Natural killer cell (primary cell): ENCODE data around the gene ODC1. TPM values are rescaled to one million over a fixed set of nuclear protein-coding genes. Genes with fewer than 3 reads are reported as not detected.

Experiments used
- ATAC-seq, 3 donors: fragments of 150-1000 bp in 2 of 3; fragments of 200-7000 bp in 1 of 3; cut with Tn5 transposase; 1 replicate in 1 of 3; 2 replicates in 2 of 3; pipeline ENCODE4 v1.10.0; 2021; ENCODE audit warnings: mild to moderate bottlenecking in 2 of 3, moderate library complexity in 2 of 3
- DNase-seq, 2 donors: peaks; one replicate each; pipeline versions ENCODE4 v3.0.0 to v3.0.0-alpha.2; 2013 to 2021; ENCODE audit warnings: mixed read lengths in 1 of 2
- H3K27ac ChIP-seq: one replicate; pipeline ENCODE4 v1.5.1; 2013; ENCODE audit warnings: mild to moderate bottlenecking, low read length
- H3K27me3 ChIP-seq: one replicate; pipeline ENCODE4 v1.6.1; 2013; ENCODE audit warnings: low read length; ENCODE audit not compliant: control insufficient read depth, insufficient read depth
- H3K36me3 ChIP-seq: one replicate; pipeline ENCODE4 v1.6.1; 2013; ENCODE audit warnings: low read length; ENCODE audit not compliant: control insufficient read depth, insufficient read depth
- H3K4me1 ChIP-seq: one replicate; pipeline ENCODE4 v1.6.1; 2013; ENCODE audit warnings: low read length; ENCODE audit not compliant: control insufficient read depth, insufficient read depth
- H3K4me3 ChIP-seq: one replicate; pipeline ENCODE4 v1.5.1; 2013; ENCODE audit warnings: low read length
- H3K9me3 ChIP-seq: one replicate; pipeline ENCODE4 v1.6.1; 2013; ENCODE audit warnings: low read length; ENCODE audit not compliant: control insufficient read depth, insufficient read depth
- H3K27ac Mint-ChIP-seq, 2 donors: one replicate each; pipeline ENCODE4 v1.8.0; 2022; ENCODE audit warnings: mild to moderate bottlenecking in 2 of 2, mixed read lengths in 2 of 2, moderate library complexity in 1 of 2
- H3K27me3 Mint-ChIP-seq, 2 donors: one replicate each; pipeline ENCODE4 v1.8.0; 2022; ENCODE audit warnings: low read depth in 2 of 2, mixed read lengths in 2 of 2
- H3K36me3 Mint-ChIP-seq: one replicate; pipeline ENCODE4 v1.8.0; 2022; ENCODE audit warnings: mixed read lengths
- H3K4me1 Mint-ChIP-seq, 2 donors: one replicate each; pipeline ENCODE4 v1.8.0; 2022; ENCODE audit warnings: mixed read lengths in 2 of 2
- H3K4me3 Mint-ChIP-seq: one replicate; pipeline ENCODE4 v1.8.0; 2022; ENCODE audit warnings: mild to moderate bottlenecking, moderate library complexity, mixed read lengths
- H3K9me3 Mint-ChIP-seq, 2 donors: one replicate each; pipeline ENCODE4 v1.8.0; 2022; ENCODE audit warnings: mixed read lengths in 2 of 2
- WGBS: methylation state at CpG from one replicate; pipeline ENCODE4 v1.1.7; 2013; ENCODE audit warnings: missing lambda C conversion rate; ENCODE audit not compliant: insufficient coverage; 5-methylcytosine and 5-hydroxymethylcytosine counted together
- intact Hi-C: fragments of 100-400 bp; cut with micrococcal nuclease; formaldehyde crosslinking; loops from one replicate; pipeline ENCODE4 v1.14.2; 2022
- total RNA-seq, 4 donors: library from RNA; stranded (reverse); fragments of 120-200 nt in 1 of 4; gene quantifications; one replicate each; pipeline versions ENCODE4 v1.2.3 to v1.2.4, GENCODE V29; 2013 to 2022
- TF ChIP-seq, protein P1 (sequence below): fragments of 200-600 bp; IDR thresholded peaks from one replicate; pipeline ENCODE4 v1.8.0; 2022; ENCODE audit warnings: antibody characterized with exemption

The ODC1 gene
- total RNA-seq, 3 donors from 2014 or later (not counting 1 experiment from before 2014, with no cell fraction given), result 38.7 to 85.4 (median 43.8) TPM

DNA sequence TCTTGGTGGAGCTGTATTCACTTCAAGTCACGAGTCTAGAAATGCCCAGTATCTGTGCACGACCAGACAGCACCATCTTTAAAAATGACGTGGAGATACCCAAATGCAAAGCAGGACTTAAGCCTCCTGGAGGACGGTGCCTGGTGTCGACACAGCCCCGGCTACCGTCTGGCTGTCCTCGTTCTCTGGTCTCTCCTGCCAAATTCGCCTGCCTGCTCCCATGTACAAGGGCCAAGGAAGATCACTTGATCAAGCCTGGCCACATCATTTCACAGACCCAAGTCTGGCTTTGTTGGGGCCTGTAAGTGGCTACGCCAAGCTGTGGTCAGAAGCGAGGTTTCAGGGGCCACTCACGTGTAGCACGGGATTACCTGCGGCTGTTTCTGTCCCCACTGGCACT lies 9.4 kb downstream of the ODC1 start:
- DNase-seq (no peak), ATAC-seq (no peak)
- peaks cover 0 to 6% of the 10 kb centered on the region in 2 donors for H3K27me3 Mint-ChIP-seq
- H3K36me3 ChIP-seq, result peaks cover 44% of the 10 kb centered on the region
- H3K27ac Mint-ChIP-seq, result no peak overlapping the region
- TF ChIP-seq, protein P1, sequence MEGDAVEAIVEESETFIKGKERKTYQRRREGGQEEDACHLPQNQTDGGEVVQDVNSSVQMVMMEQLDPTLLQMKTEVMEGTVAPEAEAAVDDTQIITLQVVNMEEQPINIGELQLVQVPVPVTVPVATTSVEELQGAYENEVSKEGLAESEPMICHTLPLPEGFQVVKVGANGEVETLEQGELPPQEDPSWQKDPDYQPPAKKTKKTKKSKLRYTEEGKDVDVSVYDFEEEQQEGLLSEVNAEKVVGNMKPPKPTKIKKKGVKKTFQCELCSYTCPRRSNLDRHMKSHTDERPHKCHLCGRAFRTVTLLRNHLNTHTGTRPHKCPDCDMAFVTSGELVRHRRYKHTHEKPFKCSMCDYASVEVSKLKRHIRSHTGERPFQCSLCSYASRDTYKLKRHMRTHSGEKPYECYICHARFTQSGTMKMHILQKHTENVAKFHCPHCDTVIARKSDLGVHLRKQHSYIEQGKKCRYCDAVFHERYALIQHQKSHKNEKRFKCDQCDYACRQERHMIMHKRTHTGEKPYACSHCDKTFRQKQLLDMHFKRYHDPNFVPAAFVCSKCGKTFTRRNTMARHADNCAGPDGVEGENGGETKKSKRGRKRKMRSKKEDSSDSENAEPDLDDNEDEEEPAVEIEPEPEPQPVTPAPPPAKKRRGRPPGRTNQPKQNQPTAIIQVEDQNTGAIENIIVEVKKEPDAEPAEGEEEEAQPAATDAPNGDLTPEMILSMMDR, result no peak
- no peaks in the 10 kb centered on the region for H3K9me3 Mint-ChIP-seq
- H3K4me3 Mint-ChIP-seq, result no peak overlapping the region
- WGBS, result 91% methylated on average over 14 of the region's 14 CpGs
- H3K27ac ChIP-seq, result no peak overlapping the region
- no peaks in the 10 kb centered on the region for H3K9me3 ChIP-seq
- peaks cover 0 to 5% of the 10 kb centered on the region in 2 donors for H3K4me1 Mint-ChIP-seq
- H3K4me1 ChIP-seq, result peaks cover 9% of the 10 kb centered on the region
- H3K4me3 ChIP-seq, result no peak overlapping the region
- intact Hi-C loops, result loop anchor here (10.0 kb wide), 1 partner anchor 624 kb away; no protein-coding TSS in a partner anchor
- no peaks in the 10 kb centered on the region for H3K27me3 ChIP-seq
- H3K36me3 Mint-ChIP-seq, result peaks cover 11% of the 10 kb centered on the region

DNA sequence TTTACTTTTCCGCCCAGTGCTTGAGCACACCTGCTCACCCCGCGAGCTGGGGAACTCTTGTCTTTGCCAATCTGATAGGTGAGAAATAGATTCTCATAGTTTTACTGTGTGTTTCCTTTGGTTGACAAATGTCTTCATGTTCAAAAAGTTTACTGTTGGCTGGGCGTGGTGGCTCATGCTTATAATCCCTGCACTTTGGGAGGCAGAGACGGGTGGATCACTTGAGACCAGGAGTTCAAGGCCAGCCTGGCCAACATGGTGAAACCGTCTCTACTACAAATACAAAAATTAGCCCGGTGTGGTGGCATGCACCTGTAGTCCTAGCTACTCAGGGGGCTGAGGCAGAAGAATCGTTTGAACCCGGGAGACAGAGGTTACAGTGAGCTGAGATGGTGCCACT lies 10.3 kb downstream of the ODC1 start:
- Histone ChIP-seq H3K36me3 (peaks cover 35% of the 10 kb centered on the region), H3K27me3 (no peaks in the 10 kb centered on the region), H3K4me1 (peaks cover 9% of the 10 kb centered on the region), H3K9me3 (no peaks in the 10 kb centered on the region), H3K4me3 (no peak overlapping the region), H3K27ac (no peak overlapping the region)
- TF ChIP-seq, protein P1, result no peak
- Mint-ChIP-seq H3K36me3 (peaks cover 11% of the 10 kb centered on the region), H3K4me1 (peaks cover 0 to 11% of the 10 kb centered on the region in 2 donors), H3K4me3 (no peak overlapping the region), H3K27ac (no peak overlapping the region), H3K9me3 (no peaks in the 10 kb centered on the region), H3K27me3 (peaks cover 0 to 13% of the 10 kb centered on the region in 2 donors)
- 94% methylated on average over 9 of the region's 9 CpGs for WGBS
- ATAC-seq, result no peak
- no peak for DNase-seq
- intact Hi-C loops, result loop anchor here (10.0 kb wide), 1 partner anchor 623 kb away; no protein-coding TSS in a partner anchor

DNA sequence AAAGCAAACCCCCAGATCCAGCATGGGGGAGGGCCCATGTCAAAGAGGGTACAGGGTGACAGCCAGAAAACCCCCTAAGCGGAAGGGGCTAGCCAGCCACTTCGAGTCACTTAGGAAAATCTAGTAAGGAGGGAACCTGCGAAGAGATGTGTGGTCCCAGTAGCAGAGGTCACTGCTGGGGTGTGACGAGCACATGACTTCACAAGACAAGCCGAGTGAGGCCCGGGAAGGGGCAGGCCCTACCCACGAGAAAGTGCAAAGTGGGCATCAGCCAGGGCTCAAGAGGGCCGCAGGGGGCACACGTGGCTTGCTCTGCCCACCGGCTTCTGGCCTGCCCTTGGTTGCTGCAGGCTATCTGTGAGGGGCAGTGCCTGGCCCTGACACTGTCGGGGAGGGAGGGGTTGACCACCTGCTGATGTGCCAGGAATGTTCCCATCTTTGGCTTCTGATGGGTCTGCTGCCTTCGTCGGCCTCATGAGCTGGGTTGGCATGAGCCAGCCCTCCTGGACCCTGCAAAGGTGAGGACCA lies 11.5 kb downstream of the ODC1 start:
- no peaks in the 10 kb centered on the region for H3K27me3 ChIP-seq
- no peaks in the 10 kb centered on the region for H3K9me3 ChIP-seq
- H3K27ac ChIP-seq, result no peak overlapping the region
- peaks cover 6 to 21% of the 10 kb centered on the region in 2 donors for H3K4me1 Mint-ChIP-seq
- DNase-seq (no peak), ATAC-seq (no peak)
- H3K4me3 ChIP-seq, result no peak overlapping the region
- no peak overlapping the region for H3K4me3 Mint-ChIP-seq
- TF ChIP-seq, protein P1, result no peak
- peaks cover 4% of the 10 kb centered on the region for H3K36me3 Mint-ChIP-seq
- intact Hi-C loops, result loop anchor here (10.0 kb wide), 1 partner anchor 622 kb away; no protein-coding TSS in a partner anchor
- H3K4me1 ChIP-seq, result peaks cover 17% of the 10 kb centered on the region
- no peak overlapping the region for H3K27ac Mint-ChIP-seq
- H3K9me3 Mint-ChIP-seq, result no peaks in the 10 kb centered on the region
- peaks cover 7 to 18% of the 10 kb centered on the region in 2 donors for H3K27me3 Mint-ChIP-seq
- WGBS, result 90% methylated on average over 13 of the region's 13 CpGs
- H3K36me3 ChIP-seq, result peaks cover 25% of the 10 kb centered on the region

DNA sequence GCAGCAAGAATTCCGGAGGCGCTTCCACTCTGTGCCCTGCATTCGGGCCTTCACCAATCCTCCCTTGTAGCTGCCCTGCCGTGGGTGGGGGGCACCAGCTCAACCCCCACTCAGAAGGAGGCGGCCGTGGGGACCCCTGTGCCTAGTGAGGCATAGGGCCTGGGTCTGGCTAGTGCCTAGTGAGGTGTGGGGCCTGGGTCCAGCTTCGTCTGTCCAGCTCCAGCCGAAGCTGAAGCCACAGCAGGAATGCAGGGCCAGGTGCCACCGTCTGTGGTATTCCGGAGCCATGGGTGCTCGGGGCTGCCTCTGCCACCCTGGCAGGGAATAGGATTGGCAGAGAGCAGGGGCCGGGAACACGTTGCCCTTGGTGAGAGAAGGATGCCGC lies 12.3 kb downstream of the ODC1 start:
- Histone ChIP-seq H3K4me3 (no peak overlapping the region), H3K4me1 (peaks cover 17% of the 10 kb centered on the region), H3K27ac (no peak overlapping the region), H3K36me3 (peaks cover 17% of the 10 kb centered on the region), H3K27me3 (no peaks in the 10 kb centered on the region), H3K9me3 (no peaks in the 10 kb centered on the region)
- no peak for DNase-seq
- Mint-ChIP-seq H3K4me3 (no peak overlapping the region), H3K36me3 (no peaks in the 10 kb centered on the region), H3K9me3 (no peaks in the 10 kb centered on the region), H3K27ac (no peak overlapping the region), H3K27me3 (peaks cover 8 to 22% of the 10 kb centered on the region in 2 donors), H3K4me1 (peaks cover 6 to 21% of the 10 kb centered on the region in 2 donors)
- WGBS, result 90% methylated on average over 14 of the region's 14 CpGs
- intact Hi-C loops, result loop anchor here (1.0 to 10.0 kb wide), 3 partner anchors 312 to 621 kb away; no protein-coding TSS in a partner anchor
- no peak for ATAC-seq
- TF ChIP-seq, protein P1, result no peak
